Measurements from ENCODE around the gene TRMU.

TRMU gene

GRCh38 chr22:46335201-46336118 lies at the start of gene TRMU:
TSS of gene TRMU (plus strand) at chr22:46335714. CDS start at chr22:46335765, 51 bp downstream.
- peak; percentile 27 for DNase-seq (ENCODE audit: low read depth)

GRCh38 chr22:46286006-46286405 lies 49.5 kb upstream of the TRMU start:
- no peak for DNase-seq (ENCODE audit: low read depth)

GRCh38 chr22:46286941-46287872 lies 48.3 kb upstream of the TRMU start:
- DNase-seq (ENCODE audit: low read depth) = no peak

DNA sequence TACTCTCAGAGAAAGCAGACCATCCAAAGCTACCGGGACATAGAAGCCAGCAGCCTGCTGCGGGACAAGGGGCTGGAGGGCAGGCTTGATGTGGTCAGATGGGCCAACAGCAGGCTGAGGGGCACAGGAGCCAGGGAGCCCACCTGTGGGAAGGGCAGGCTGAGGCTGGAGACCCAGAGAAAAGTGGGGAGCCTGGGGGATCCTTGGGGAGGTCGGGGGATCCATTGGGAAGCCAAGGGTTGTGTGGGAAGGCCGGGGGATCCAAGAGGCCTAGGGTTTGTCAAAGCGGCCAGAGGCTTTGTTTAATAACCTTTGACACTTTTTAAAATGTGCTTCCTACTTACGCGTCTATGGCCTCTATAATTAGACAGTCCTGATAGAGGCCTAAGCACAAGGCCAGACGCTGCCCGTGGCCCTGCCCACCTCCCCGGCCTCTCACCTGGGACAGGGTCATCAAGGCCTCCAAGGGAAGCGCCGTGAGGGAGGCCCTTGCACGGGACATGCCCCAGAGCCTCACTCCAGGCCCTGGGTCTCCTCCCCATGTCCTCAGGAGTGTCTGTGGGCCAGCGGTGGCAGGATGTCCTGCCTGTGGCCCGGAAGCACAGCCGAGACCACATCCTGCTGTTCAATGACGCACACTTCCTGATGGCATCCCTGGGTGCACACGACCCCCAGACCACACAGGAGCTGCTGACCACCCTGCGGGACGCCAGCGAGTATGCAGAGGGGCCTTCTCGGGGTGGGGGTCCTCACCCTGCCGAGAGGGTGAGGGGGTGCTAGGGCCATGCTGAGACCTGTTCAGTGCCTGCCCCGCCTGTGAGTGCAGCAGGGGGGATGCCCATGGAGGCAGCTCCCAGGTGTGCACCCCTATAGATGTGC lies 47.4 kb upstream of the TRMU start:
- DNase-seq (ENCODE audit: low read depth) = no peak

DNA sequence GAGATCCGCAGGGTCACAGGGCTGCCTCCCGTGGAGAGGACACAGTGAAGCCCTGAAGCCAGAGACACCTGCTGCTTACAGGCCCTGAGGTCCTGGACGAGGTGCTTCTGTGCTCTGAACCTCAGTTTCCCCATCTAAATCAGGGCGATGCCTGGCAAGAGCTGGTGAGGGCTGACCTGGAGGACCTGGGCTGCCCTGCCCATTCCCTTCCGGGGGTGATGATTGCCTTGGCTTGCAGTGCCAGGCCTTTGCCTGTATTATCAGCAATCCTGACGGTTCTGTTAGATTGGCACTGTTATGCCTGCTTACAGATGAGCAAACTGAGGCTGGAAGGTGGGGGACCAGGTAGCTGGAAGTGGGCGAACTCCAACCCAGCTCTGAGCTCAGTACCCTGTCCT lies 46.7 kb upstream of the TRMU start:
- DNase-seq (ENCODE audit: low read depth) = no peak

GRCh38 chr22:46289244-46289891 lies 46.1 kb upstream of the TRMU start:
- DNase-seq (ENCODE audit: low read depth) = no peak

DNA sequence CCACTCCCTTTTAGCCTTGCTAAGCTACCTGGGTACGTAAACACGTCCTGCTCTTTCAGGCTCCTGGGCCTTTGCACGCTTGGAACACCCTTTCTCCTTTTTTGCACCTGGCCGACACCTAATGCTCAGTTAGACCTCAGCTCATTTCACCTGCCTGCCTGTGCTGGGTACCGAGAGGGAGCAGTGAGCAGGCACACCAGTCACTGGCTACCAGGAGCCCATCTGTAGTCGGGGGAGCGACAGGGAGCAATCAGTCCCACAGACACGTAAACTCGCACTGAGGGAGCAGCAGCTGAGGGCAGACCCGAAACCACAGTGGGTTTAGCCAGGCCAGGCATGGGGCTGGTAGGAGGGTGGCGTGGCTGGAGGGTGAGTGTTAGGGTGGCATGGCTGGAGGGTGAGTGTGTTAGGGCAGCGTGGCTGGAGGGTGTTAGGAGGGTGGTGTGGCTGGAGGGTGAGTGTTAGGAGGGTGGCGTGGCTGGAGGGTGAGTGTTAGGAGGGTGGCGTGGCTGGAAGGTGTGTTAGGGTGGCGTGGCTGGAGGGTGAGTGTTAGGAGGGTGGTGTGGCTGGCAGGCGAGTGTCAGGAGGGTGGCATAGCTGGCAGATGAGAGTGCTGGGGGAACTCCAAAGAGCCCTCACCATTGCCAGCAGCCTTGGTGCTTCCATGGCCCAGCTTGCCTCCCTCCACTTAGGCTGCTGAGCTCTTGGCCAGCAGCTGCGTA lies 45.2 kb upstream of the TRMU start:
- no peak for DNase-seq (ENCODE audit: low read depth)

DNA sequence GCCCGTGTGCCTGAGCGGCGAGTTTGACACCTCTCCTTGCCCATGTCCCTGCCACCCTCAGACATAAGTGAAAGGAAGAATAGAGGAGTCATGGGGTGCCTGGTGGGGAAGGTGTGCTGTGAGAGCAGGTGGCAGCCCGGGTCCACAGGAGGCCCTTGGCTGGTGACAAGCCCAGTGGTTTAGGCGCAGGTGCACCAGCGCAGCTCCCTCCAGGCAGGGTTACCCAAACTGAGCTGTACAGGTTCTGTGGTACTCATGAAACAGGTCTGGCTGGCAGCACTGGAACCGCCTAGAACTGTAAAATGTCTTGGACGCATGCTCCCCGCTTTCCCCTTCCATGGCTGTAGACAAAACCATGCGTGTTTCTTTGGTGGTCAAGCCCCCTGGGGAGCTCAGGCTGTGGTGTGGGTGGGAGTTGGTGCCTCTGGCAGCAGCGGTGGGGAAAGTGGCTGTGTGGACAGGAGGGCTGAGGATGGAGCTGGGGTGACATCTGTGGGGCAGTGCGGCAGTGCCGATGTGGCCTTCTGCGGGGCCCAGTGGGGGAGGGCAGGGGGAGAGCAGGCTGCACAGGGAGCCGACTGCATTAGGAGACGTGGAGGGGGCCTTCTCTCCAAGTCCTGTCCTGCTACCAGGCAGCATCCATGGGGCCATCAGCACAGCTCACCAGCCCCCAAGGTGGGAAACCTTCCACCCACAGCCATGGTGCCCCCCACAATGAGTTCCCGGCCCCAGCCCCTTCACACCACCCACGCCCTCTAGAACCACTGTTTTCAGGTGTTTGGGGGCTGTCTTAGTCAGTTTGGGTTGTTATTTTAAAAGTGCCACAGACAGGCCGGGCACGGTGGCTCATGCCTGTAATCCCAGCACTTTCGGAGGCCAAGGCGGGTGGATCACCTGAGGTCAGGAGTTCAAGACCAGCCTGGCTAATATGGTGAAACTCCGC lies 44.4 kb upstream of the TRMU start:
- no peak for DNase-seq (ENCODE audit: low read depth)

DNA sequence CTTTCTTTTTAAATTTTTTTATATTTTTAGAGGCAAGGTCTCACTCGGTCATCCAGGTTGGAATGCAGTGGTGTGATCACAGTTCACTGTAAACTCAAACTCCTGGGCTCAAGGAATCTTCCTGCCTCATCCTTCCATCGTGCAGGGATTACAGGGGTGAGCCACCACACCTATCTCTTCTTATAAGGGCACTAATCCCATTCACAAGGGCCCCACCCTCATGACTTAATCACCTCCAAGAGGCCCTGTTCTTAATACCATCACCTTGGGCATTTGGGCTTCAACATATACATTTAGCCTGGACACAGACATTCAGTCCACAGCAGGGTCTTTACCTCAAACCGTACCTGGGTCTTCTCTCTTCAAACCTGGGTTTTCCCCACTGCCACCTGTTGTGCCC lies 43.3 kb upstream of the TRMU start:
- no peak for DNase-seq (ENCODE audit: low read depth)

- no peak for DNase-seq (ENCODE audit: low read depth)
Measured at GRCh38 chr22:46292732-46293131, 42.8 kb upstream of the TRMU start.

DNA sequence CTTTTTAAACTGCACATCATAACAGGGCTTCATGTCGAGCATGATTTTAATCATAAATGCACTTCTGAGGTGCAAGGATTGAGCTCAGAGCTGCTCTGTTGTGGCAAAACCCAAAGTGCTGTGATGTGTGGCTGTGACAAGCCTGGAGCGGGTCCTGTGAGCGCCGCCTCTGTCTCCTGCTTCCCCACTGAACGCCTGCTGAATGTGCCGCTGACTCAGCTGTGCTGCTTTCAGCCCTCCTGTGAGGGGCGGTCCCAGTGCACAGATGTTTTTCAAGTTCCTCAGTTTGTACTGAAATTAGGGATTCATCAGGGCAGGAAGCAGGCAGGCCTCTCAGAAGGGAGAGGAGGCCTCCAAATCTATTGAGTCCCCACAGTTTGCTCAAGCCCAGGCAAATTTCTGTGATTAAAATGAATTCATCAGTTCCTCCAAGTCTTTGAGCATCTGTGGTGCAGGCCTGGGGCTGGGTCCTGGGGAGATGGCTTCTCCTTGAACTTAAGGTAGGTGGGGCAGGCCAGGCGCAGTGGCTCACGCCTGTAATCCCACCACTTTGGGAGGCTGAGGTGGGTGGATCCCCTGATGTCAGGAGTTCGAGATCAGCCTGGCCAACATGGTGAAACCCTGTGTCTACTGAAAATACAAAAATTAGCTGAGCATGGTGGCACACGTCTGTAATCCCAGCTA lies 41.8 kb upstream of the TRMU start:
- no peak for DNase-seq (ENCODE audit: low read depth)

DNA sequence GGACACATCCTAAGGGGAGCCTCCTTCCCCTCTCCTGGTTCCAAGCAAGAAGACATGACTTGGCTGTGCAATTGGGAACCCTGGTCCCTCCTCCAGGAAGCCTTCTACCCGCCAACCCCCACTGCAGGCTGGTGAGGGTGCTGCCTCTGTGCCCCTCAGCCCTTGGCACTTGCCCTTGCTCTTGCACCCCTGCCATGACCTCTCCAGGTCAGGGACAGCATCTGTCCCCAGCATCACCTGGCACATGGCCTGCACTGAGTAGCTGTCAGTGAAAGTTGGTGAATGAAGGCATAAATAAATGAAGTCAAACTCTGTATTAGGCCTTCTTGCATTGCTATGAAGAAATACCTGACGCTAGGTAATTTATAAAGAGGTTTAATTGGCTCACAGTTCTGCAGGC lies 40.7 kb upstream of the TRMU start:
- no peak for DNase-seq (ENCODE audit: low read depth)

- DNase-seq (ENCODE audit: low read depth) = no peak
Measured at GRCh38 chr22:46295277-46295971, 40.1 kb upstream of the TRMU start.

DNA sequence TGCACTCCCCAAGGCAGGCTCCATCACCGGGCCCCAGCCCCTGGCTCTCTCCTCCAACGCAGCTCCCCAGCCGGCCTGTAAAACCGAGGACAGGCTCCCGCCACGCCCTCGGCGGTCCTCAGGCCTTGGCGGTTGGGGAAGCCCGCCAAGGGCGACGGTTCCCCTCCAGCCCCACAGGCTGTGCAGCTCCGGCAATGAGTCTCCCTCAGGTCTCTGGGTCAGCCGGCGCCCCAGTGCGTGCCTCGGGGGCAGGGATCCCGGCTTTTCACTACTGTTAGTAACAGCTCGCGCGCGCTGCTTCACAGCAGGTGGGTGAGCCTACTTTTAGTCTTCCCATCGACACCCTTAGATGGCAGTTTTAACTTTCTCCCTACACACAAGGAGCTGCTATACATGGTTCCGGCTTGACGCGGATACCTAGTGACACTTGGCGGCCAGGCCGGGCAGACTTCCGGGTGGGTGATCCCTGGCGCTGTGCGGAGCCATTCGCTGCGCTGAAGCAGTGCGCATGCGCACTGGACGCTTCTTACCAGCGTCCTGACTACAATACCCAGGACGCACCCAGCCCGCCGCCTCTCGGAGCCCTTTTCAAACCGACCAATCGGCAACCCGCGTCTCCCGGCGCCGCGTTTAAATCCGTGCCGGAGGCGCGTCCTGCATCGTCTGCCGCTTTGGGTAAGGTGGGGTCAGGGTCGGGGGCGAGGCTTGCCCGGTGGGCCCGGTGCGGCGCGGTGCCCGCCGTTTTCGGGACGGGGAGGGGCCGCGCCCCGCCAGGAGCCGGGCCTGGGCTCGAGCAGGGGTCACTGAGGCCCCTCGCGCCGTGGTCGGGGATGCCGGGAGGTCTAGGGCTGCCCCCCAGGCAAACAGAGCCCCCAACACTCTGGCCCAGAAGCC lies 39.0 kb upstream of the TRMU start, which contains the start of gene GTSE1:
Gene GTSE1, plus strand, starts transcription at position 614 of the 894 bp plus-strand sequence. CDS start 531 bp downstream, outside the sequence.
- DNase-seq (ENCODE audit: low read depth) = peak; percentile 92

DNA sequence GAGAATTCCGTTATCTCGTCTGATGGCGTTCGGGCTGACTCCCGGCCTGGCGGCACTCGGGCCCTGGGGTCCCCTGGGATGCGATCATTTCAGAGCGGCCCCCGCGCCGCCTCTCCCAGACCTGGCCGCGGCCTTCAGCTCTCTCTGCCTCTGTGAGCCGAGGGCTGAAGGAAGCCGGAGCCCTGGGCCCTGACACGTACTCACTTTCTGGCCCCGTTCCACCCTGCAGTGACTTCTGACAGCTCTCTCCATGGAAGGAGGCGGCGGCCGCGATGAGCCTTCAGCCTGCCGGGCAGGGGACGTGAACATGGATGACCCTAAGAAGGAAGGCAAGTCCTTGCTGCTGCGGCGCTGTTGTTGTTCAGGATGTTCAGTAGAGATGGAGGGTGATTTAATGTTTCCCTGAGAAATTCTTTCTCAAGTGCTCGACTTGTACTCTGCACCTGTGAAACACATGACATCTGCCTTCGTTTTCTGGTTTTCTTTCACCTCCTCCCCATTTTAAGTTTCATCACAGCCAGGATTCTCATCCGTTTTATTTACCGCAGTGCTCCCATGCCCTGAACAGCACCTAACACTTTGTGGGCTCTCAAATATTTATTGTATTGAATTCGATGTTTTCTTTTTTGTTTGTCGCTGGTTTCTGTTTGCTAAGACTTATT lies 38.2 kb upstream of the TRMU start:
- no peak for DNase-seq (ENCODE audit: low read depth)

DNA sequence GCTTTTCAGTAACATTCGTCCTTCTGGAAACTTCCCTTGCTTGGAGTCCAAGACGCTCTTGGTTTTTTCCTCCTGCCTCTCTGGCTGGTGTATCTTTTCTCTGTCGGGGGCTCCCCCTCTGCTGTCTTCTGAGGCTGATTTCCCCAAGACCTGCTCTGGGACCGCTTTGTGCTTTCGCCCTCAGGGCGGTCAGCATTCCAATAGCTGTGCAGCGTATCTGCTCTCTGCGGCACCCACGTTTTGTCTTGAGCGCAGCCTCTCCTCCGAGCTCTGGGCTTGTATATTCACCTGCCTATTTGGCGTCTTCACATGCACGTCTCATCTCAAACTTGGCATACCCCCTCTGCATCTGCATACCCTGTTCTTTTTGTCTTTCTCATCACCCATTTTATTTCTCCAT lies 36.4 kb upstream of the TRMU start:
- no peak for DNase-seq (ENCODE audit: low read depth)

- no peak for DNase-seq (ENCODE audit: low read depth)
Measured at GRCh38 chr22:46300491-46300890, 35.0 kb upstream of the TRMU start.

Data from HS-27A (cell line).